ENCODE results near the gene WFDC8. TPM values are rescaled to one million over a fixed set of nuclear protein-coding genes. Genes with fewer than 3 reads are reported as not detected.

Gene WFDC8
- not detected for total RNA-seq
- long read RNA-seq, donor 1 = 0 reads
- long read RNA-seq, donor 2 = 0 reads

DNA sequence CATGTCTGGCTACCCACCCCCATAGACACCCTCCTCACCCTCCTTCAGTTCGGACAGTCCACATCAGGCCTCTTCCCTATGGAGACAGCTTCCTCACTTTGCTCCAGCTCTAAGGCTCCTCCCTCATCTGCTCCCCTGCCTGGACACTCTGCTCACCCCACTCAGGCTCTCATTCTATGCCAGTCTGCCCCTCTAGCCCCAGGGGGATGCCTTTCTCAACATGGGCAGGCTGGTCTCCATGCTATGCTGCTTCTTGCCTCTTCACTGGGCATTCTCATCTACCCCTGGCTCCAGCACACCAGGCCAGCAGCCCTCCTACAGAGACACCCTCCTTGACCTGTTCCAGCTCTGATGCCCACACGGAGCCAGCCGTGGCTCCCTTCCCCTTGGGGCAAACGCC, at the start of gene WFDC8:
WFDC8 (minus strand) TSS at position 101 of the 400 bp plus-strand sequence; CDS start at position 64, 37 bp downstream.
- TF ChIP-seq, protein P1, sequence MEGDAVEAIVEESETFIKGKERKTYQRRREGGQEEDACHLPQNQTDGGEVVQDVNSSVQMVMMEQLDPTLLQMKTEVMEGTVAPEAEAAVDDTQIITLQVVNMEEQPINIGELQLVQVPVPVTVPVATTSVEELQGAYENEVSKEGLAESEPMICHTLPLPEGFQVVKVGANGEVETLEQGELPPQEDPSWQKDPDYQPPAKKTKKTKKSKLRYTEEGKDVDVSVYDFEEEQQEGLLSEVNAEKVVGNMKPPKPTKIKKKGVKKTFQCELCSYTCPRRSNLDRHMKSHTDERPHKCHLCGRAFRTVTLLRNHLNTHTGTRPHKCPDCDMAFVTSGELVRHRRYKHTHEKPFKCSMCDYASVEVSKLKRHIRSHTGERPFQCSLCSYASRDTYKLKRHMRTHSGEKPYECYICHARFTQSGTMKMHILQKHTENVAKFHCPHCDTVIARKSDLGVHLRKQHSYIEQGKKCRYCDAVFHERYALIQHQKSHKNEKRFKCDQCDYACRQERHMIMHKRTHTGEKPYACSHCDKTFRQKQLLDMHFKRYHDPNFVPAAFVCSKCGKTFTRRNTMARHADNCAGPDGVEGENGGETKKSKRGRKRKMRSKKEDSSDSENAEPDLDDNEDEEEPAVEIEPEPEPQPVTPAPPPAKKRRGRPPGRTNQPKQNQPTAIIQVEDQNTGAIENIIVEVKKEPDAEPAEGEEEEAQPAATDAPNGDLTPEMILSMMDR (IDR thresholded peaks at IDR 0.05) = no peak
- H3K36me3 ChIP-seq (ENCODE audit: low read depth) = no peaks in the 10 kb centered on the region
- intact Hi-C loops (cut with DNase I, micrococcal nuclease) = no loop called here
- no peaks in the 10 kb centered on the region for H3K4me1 ChIP-seq (ENCODE audit: low read depth)
- H3K9me3 ChIP-seq = no peaks in the 10 kb centered on the region
- no peak within 1 kb of the TSS for H3K4me3 ChIP-seq
- ATAC-seq = no peak
- DNase-seq = no peak

DNA sequence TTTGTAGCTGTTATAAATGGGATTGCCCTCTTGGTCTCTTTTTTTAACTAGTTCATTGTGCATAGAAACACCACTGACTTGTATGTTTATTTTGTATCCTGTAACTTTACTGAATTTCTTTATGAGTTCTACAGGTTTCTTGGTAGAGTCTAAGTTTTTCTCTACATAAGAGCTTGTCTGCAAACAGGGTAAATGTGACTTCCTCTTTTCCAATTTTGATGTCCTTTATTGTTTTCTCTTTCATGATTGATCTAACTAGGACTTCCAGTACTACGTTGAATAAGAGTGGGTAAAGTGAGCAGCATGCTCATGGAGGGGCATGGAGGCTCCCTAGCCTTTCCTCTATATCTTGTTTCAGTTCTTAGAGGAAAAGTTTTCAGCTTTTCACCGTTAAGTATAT, 47.5 kb upstream of the WFDC8 start:
- Histone ChIP-seq H3K9me3 (no peaks in the 10 kb centered on the region), H3K36me3 (ENCODE audit: low read depth) (no peaks in the 10 kb centered on the region), H3K4me3 (no peak overlapping the region), H3K4me1 (ENCODE audit: low read depth) (peaks cover under 1% of the 10 kb centered on the region)
- TF ChIP-seq, protein P1 (IDR thresholded peaks at IDR 0.05) = no peak
- DNase-seq = no peak
- intact Hi-C loops (cut with DNase I, micrococcal nuclease) = no loop called here
- ATAC-seq = no peak

DNA sequence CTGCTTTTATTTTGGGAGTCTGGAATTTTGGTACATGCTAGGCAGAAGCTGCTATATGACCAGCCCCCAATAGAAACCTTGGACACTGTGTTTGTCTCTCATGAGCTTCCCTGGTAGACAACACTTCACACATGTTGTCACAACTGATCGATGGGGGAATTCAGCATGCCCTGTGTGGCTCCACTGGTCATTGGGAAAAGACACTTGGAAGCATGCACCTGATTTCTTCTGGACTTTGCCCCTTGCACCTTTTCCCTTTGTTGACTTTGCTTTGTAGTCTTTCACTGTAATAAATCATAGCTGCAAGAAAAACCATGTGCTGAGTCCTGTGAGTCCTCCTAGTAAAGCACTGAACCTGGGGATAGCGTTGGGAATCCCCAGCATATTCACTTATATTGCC, 42.5 kb upstream of the WFDC8 start:
- H3K4me1 ChIP-seq (ENCODE audit: low read depth) = peaks cover 4% of the 10 kb centered on the region
- intact Hi-C loops (cut with DNase I, micrococcal nuclease) = no loop called here
- ATAC-seq (peak; percentile 99), DNase-seq (peak in 1 of 3 donors; percentile 74)
- TF ChIP-seq, protein P1 (IDR thresholded peaks at IDR 0.05) = no peak
- no peaks in the 10 kb centered on the region for H3K36me3 ChIP-seq (ENCODE audit: low read depth)
- H3K4me3 ChIP-seq = no peak overlapping the region
- no peaks in the 10 kb centered on the region for H3K9me3 ChIP-seq

DNA sequence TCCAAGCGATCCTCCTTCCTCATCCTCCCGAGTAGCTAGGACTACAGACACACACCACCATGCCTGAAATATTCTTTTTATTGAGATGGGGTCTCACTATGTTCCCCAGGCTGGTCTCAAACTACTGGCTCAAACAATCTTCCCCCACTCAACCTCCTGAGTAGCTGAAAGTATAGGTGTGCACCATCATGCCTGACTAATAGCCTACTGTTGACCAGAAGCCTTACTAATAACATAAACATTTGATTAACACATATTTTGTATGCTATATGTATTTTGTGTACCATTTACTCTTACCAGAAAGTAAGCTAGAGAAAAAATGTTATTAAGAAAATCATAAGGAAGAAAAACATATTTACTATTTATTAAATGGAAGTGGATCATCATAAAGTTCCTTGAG, 38.5 kb upstream of the WFDC8 start:
- H3K4me1 ChIP-seq (ENCODE audit: low read depth) = peaks cover 4% of the 10 kb centered on the region
- no peaks in the 10 kb centered on the region for H3K36me3 ChIP-seq (ENCODE audit: low read depth)
- no peaks in the 10 kb centered on the region for H3K9me3 ChIP-seq
- DNase-seq (no peak), ATAC-seq (no peak)
- intact Hi-C loops (cut with DNase I, micrococcal nuclease) = no loop called here
- H3K4me3 ChIP-seq = no peak overlapping the region
- TF ChIP-seq, protein P1 (IDR thresholded peaks at IDR 0.05) = no peak

DNA sequence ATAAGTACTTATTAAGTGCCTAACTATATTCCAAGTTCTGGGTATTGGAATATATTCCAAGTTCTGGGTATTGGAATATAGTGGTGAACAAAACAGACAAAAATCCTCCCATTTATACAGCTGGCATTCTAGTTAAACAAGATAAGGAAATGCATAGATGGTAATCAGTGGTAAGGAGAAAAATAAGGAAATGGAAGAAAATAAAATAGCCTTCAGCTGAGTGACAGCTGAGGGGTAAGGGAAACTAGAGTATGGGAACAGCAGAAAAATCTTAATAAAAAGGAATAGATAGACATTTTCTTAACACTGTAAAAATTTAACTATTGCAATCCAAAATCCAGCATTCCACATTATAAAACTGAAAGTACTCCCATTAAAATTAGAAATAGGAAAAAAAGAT, 33.2 kb upstream of the WFDC8 start:
- intact Hi-C loops (cut with DNase I, micrococcal nuclease) = no loop called here
- TF ChIP-seq, protein P1 (IDR thresholded peaks at IDR 0.05) = no peak
- ATAC-seq (peak; percentile 66), DNase-seq (no peak)
- Histone ChIP-seq H3K4me1 (ENCODE audit: low read depth) (no peaks in the 10 kb centered on the region), H3K4me3 (no peak overlapping the region), H3K36me3 (ENCODE audit: low read depth) (no peaks in the 10 kb centered on the region), H3K9me3 (no peaks in the 10 kb centered on the region)

DNA sequence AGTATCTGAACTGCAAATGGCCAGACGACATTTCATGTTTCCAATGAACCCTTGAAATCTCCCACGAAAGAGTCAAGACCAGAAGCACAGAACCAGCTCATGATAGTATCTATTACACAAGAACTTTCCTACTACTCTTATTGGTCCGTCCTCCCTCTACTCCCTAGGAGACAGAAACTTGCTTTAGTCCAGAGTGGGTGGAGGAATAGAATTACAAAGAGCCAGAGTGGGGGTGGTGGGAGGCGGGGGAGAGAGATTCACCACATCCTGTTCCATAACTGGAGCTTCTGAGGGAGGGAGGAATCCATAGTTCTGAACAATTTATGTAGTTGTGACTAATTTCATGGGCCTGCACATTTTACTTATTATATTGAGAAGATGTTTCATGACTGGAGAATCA, 32.0 kb upstream of the WFDC8 start:
- Histone ChIP-seq H3K9me3 (peaks cover 5% of the 10 kb centered on the region), H3K36me3 (ENCODE audit: low read depth) (no peaks in the 10 kb centered on the region), H3K4me3 (no peak overlapping the region), H3K4me1 (ENCODE audit: low read depth) (no peaks in the 10 kb centered on the region)
- no peak for ATAC-seq
- DNase-seq = no peak
- TF ChIP-seq, protein P1 (IDR thresholded peaks at IDR 0.05) = no peak
- intact Hi-C loops (cut with DNase I, micrococcal nuclease) = no loop called here

Data from mucosa of descending colon (tissue), 3 donors.